Nephron progenitor cell (in vitro differentiated cells): Measurements from ENCODE around the gene ZNF726.
"Not testable (repeated sequence)": the region's sequence is repeated elsewhere in the genome, so short reads cannot be mapped to it uniquely, and the experiment has no call there.

Experiments
- DNase-seq: peaks from one replicate; pipeline ENCODE4 v3.0.0; 2021
- H3K27ac Mint-ChIP-seq: 2 replicates; pipeline ENCODE4 v1.8.0; 2021; ENCODE audit warnings: mild to moderate bottlenecking, moderate library complexity, mixed read lengths
- H3K27me3 Mint-ChIP-seq: 2 replicates; pipeline ENCODE4 v1.8.0; 2021; ENCODE audit warnings: mild to moderate bottlenecking, low read depth, mixed read lengths; ENCODE audit not compliant: poor library complexity
- H3K36me3 Mint-ChIP-seq: 2 replicates; pipeline ENCODE4 v1.8.0; 2021; ENCODE audit warnings: low read depth, mixed read lengths
- H3K4me1 Mint-ChIP-seq: 2 replicates; pipeline ENCODE4 v1.8.0; 2021; ENCODE audit warnings: mixed read lengths
- H3K4me3 Mint-ChIP-seq: 2 replicates; pipeline ENCODE4 v1.8.0; 2021; ENCODE audit warnings: mild to moderate bottlenecking, moderate library complexity, mixed read lengths
- H3K9me3 Mint-ChIP-seq: 2 replicates; pipeline ENCODE4 v1.8.0; 2021; ENCODE audit warnings: mild to moderate bottlenecking, moderate library complexity, mixed read lengths
- TF ChIP-seq, protein P1 (sequence below): fragments of 200-600 bp; sonication (generic); IDR thresholded peaks from 2 replicates; pipeline ENCODE4 v1.5.0; 2021; ENCODE audit warnings: antibody characterized with exemption

Gene ZNF726

DNA sequence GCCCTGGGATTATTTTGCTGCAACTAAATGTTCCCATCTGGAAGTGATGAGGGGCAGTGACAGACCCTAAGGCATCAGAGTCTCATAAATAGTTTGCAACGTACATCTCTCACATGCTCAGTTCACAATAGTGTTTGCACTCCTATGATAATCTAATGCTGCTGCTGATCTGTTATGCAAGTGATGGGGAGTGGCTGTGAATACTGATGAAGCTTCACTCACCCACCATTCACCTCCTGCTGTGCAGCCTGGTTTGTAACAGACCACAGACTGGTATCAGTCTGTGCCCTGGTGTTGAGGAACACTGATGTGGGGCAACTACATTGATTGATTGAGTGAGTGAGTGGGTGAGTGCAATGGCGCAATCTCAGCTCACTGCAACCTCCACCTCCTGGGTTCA lies 54.9 kb downstream of the ZNF726 start:
- no peak overlapping the region for H3K27ac Mint-ChIP-seq
- peaks cover 91% of the 10 kb centered on the region for H3K9me3 Mint-ChIP-seq
- no peak overlapping the region for H3K4me3 Mint-ChIP-seq
- peaks cover 9% of the 10 kb centered on the region for H3K36me3 Mint-ChIP-seq
- no peak for DNase-seq
- peaks cover 2% of the 10 kb centered on the region for H3K27me3 Mint-ChIP-seq
- TF ChIP-seq, protein P1, sequence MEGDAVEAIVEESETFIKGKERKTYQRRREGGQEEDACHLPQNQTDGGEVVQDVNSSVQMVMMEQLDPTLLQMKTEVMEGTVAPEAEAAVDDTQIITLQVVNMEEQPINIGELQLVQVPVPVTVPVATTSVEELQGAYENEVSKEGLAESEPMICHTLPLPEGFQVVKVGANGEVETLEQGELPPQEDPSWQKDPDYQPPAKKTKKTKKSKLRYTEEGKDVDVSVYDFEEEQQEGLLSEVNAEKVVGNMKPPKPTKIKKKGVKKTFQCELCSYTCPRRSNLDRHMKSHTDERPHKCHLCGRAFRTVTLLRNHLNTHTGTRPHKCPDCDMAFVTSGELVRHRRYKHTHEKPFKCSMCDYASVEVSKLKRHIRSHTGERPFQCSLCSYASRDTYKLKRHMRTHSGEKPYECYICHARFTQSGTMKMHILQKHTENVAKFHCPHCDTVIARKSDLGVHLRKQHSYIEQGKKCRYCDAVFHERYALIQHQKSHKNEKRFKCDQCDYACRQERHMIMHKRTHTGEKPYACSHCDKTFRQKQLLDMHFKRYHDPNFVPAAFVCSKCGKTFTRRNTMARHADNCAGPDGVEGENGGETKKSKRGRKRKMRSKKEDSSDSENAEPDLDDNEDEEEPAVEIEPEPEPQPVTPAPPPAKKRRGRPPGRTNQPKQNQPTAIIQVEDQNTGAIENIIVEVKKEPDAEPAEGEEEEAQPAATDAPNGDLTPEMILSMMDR, result no peak
- H3K4me1 Mint-ChIP-seq, result no peaks in the 10 kb centered on the region

DNA sequence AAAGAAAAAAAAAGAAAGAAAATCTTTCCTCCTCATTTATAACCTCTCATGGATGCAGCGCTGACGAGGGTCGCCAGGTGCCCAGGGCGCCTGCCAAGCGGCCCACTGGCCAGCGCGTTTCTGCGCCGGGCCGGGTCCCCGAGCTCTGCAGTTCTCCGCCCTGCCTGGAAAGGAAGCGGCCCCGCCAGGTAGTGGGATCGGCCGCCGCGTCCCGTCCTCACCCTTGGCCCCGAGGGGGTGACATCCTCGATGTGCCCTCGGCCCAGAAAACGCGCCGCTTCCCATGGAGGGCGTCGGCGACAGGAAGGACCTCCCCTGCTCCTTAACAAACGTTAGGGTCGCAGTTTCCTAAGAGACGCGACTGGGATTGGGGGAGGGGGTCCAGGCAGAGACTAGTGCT lies 56.9 kb downstream of the ZNF726 start:
- peaks cover 90% of the 10 kb centered on the region for H3K9me3 Mint-ChIP-seq
- no peak overlapping the region for H3K27ac Mint-ChIP-seq
- peaks cover 2% of the 10 kb centered on the region for H3K27me3 Mint-ChIP-seq
- DNase-seq, result no peak
- peaks cover 6% of the 10 kb centered on the region for H3K36me3 Mint-ChIP-seq
- no peaks in the 10 kb centered on the region for H3K4me1 Mint-ChIP-seq
- no peak overlapping the region for H3K4me3 Mint-ChIP-seq
- TF ChIP-seq, protein P1, result no peak

DNA sequence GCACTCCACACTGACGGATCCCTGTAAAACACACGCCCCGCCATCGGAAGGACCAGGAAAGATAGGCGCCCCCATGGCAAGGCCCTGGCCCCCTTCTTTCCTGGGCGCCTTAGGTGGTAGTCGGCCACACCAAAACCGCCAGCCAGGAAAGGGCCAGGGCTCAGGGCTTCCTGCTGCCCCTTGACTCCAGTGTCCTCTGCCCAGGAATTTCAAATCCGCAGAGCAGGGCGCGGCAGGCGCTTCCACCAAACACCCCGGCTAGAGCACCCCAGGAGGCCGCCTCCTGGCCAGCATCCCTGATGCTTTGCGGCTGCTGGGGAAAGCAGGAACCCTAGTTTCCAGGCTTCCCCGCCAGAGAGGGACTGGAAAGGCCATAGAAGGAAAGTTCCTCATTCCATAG lies 57.5 kb downstream of the ZNF726 start:
- Mint-ChIP-seq H3K27me3 (peaks cover 2% of the 10 kb centered on the region), H3K4me1 (no peaks in the 10 kb centered on the region), H3K4me3 (no peak overlapping the region), H3K36me3 (peaks cover 3% of the 10 kb centered on the region), H3K9me3 (peaks cover 88% of the 10 kb centered on the region), H3K27ac (no peak overlapping the region)
- TF ChIP-seq, protein P1, result no peak
- no peak for DNase-seq

DNA sequence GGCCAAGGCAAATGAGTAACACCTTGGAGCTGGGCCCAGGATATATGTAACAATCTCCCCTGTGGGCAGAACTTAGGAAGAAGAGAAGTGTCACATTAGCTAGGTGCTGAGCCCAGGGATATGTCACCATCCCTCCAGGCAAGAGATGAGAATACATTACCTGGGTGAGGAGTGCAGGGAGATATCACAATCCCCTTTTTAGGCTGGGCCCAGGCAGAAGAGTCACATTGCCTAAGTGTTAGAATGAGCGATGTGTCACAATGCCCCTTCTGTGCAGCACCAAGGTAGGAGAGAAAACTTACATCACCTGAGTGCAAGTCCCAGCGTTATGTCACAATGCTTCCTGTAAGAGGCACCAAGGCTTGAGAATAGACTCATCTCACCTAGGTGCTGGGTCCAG lies 60.3 kb downstream of the ZNF726 start:
- H3K27ac Mint-ChIP-seq, result no peak overlapping the region
- H3K27me3 Mint-ChIP-seq, result peaks cover 5% of the 10 kb centered on the region
- DNase-seq, result no peak
- H3K4me3 Mint-ChIP-seq, result no peak overlapping the region
- peaks cover 3% of the 10 kb centered on the region for H3K36me3 Mint-ChIP-seq
- H3K4me1 Mint-ChIP-seq, result no peaks in the 10 kb centered on the region
- TF ChIP-seq, protein P1, result no peak
- H3K9me3 Mint-ChIP-seq, result peaks cover 90% of the 10 kb centered on the region

DNA sequence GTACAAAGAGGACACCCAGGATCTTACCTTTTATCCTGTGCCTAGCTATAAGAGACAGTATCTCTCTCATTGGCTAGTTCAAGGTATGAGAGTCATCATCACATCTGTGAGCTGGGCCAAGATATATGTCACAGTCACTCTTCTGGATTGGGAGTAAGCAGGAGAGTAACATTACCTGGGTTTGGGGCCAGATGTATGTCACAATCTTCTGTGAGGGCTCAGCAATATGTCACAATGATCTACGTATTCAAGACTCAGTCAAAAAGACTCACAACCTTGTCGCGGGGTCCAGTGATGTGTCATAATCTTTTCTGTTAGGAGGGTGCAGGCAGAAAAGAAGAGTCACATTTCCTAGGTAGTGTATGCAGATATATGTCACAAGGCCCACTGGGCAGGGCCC lies 61.9 kb downstream of the ZNF726 start:
- not testable (repeated sequence) for H3K36me3 Mint-ChIP-seq, H3K4me3 Mint-ChIP-seq, H3K27ac Mint-ChIP-seq, H3K27me3 Mint-ChIP-seq, H3K4me1 Mint-ChIP-seq, DNase-seq
- H3K9me3 Mint-ChIP-seq, result peaks cover 91% of the 10 kb centered on the region

DNA sequence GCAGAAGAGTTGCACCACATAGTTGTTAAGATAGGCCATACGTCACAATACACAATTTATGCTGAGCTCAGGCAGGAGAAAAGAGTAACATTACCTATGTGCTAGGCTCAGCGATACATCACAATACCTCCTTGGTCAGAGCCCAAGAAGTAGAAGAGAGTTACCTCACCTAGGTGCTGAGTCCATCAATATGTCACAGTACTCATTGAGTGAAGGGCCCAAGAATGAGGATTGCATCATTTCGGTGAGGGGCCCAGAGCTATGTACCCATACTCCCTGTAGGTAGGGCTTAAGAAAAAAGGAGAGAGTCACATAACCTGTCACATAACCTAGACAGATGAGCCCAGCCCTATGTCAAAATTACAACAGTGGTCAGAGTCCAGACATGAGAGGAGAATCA lies 62.6 kb downstream of the ZNF726 start:
- H3K27me3 Mint-ChIP-seq, H3K4me1 Mint-ChIP-seq, DNase-seq, H3K27ac Mint-ChIP-seq, H3K36me3 Mint-ChIP-seq, H3K4me3 Mint-ChIP-seq: not testable (repeated sequence)
- H3K9me3 Mint-ChIP-seq, result peaks cover 91% of the 10 kb centered on the region

DNA sequence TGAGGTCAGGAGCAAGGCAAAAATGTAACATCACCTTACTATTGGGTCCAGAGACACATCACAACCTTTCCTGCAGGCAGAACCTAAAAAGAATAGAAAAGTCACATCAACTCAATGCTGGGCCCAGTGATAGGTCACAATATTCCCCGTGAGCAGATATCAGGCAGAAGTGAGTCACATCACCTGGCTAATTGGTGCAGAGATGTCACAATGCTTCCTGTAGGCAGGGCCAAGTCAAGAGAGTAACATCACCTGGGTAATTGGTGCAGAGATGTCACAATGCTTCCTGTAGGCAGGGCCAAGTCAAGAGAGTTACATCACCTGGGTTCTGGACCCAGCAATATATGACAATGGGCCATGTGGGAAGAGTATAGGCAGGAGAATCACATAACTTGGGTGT lies 63.4 kb downstream of the ZNF726 start:
- TF ChIP-seq, protein P1, result no peak
- Mint-ChIP-seq H3K4me3 (no peak overlapping the region), H3K27me3 (peaks cover 5% of the 10 kb centered on the region), H3K36me3 (peaks cover under 1% of the 10 kb centered on the region), H3K9me3 (peaks cover 88% of the 10 kb centered on the region), H3K27ac (no peak overlapping the region), H3K4me1 (no peaks in the 10 kb centered on the region)
- no peak for DNase-seq
